ENCODE results near the gene CNTN3.

The CNTN3 gene

GRCh38 chr3:74614107-74614967 lies at the start of gene CNTN3:
Gene CNTN3, minus strand, starts transcription at chr3:74614659. Its CDS starts 93,547 bp downstream, at chr3:74521112.
- DNase-seq = no peak

- no peak for DNase-seq
These were observed 48.7 kb upstream of the CNTN3 start for GRCh38 chr3:74663178-74663577.

GRCh38 chr3:74661672-74662071 lies 47.2 kb upstream of the CNTN3 start:
- no peak for DNase-seq

DNA sequence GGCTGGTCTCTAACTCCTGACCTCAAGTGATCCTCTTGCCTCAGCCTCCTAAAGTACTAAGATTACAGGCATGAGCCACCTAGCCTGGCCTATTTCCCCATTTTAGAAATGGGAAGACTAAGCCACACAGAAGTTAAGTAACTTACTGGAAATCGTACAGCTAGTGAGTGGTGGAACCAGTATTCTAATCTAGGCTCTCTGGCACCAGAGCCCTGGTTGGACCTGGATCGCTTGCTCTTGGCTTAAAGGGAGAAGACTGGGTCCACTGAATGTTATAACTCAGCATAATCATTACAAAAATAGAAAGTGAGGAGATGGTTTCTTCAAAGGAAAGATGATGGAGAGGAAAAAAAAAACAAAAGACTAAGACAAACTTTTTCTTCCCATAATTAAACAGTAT lies 37.4 kb upstream of the CNTN3 start:
- DNase-seq = no peak

DNA sequence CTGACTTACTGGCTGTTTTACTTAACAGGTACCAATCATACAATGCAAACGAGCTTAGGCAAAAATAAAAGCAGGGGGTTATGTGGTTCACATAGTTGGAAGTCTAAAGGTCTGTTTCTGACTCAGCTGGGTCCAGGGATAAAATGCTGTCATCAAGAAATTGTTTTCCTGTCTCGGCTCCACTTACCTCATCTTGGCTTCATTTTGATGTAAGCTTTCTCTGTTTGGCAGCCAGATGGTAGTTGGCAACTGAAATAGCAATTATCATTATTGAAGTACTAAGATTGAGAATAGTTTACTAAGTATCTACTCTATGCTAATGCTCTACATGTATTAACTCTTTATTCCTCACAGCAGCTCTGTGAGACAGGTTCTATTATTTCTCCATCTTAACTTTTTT lies 36.8 kb upstream of the CNTN3 start:
- no peak for DNase-seq

- no peak for DNase-seq
These were observed 33.6 kb upstream of the CNTN3 start for GRCh38 chr3:74648107-74648506.

DNA sequence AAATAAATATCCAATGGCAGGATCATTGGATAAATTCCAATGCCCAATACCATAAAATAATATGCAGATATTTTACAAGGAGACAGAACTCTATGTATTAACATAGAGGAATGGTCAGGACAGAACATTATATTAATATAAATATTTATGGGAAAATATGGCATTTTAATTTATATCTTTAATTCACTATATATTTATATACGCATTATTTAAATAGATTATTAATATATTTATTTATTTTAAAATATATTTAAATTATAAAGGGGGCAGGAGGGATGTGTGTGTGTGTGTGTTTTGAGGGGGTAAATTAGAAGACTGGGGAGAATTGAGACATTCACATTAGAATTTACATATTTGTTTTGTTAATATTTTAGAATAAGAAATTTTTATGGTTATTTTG lies 31.6 kb upstream of the CNTN3 start:
- DNase-seq = no peak

DNA sequence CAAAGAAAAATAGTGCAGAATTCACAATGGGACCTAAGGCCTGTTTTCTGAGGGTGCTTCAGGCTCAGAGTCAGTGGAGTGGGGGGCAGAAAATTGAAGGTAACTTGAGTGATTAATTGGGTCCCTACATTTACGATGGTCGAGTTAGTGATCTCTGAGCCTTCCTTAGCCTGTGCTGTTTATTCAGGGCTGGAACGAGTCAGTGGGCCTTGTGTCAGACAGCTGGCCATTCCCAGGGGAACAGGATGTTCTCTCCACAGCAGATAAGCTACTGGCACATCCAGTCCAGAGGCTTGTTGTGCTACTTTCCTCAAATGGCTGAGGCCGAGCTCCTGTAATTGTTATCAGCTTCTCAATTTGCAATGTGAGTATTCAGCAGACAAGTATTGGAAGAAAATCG lies 29.2 kb upstream of the CNTN3 start:
- no peak for DNase-seq

GRCh38 chr3:74642876-74643275 lies 28.4 kb upstream of the CNTN3 start:
- no peak for DNase-seq

GRCh38 chr3:74640211-74640610 lies 25.8 kb upstream of the CNTN3 start:
- no peak for DNase-seq

DNA sequence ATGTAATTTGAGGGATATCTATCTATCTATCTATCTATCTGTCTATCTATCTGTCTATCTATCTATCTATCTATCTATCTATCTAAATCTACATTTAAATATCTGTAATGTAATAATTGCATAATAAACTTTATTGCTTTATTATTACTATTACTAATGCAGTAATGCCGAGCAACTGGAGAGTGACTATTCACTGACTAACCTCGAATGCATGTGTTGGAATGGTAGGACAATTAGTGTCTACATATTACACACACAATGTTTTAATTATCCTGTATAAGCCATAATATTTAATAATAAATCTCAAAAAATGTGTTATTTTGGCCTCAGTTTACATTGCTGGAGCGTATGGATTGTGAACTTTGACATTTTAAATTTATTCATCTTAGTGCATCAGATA lies 25.2 kb upstream of the CNTN3 start:
- no peak for DNase-seq

DNA sequence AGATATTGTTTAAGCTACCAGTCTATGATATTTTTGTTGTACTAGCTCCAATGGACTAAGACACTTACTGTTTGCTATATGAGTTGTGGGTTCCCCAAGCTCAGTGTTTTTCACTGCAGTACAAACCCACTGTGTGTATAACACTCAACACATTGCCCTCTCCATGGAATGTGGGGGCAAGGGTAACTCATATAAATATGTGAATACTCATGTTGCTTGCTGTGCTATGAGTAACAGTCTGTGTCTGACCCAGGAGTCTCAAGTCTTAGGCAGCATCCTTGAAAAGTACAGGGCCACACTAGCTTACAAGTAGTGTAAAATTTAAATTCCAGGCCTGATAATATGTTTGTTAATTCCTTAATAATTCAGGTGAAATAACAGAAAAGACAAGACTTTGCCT lies 22.5 kb upstream of the CNTN3 start:
- no peak for DNase-seq

DNA sequence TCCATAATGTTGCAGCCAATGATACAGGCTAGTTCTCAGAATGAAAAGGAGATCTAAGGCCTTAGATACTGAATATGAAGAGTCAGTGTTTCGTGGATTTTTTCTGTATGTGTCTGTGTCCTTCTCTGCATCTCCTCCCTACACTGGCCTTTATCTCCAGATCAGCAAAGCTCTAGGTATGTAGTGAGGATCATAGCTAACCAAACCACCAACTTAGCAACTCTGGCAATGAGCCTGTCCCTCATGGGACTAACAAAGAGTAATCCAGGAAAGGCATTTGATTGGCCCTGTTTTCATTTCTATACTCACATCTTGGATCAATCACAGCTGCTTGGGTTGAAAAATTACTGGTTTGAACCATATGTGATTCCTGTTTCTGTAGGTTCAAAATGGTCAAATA lies 18.6 kb upstream of the CNTN3 start:
- DNase-seq = no peak

- DNase-seq = no peak
These were observed 17.1 kb upstream of the CNTN3 start for GRCh38 chr3:74631351-74632140.

- DNase-seq = no peak
These were observed 16.1 kb upstream of the CNTN3 start for GRCh38 chr3:74630602-74631001.

GRCh38 chr3:74626011-74626410 lies 11.6 kb upstream of the CNTN3 start:
- no peak for DNase-seq

DNA sequence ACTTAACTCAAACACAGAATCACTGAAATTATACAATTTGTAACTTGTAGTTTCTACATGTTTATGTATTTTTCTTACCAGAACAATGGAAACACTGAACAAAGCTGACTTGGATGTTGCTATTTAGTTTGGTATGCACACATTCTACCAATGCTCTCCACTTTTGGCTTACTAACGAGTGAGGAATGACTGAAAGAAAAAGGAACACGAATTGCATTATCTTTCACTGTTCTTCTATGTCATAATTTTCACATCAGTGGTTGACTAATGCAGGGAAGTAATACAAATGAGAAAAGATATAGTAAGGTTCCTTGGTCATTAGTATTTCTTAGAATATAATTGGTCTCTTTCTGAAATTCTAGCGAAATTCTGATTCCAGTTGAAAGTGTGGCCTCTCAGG lies 9.8 kb upstream of the CNTN3 start:
- DNase-seq = no peak

- DNase-seq = no peak
These were observed 8.9 kb upstream of the CNTN3 start for GRCh38 chr3:74623261-74623836.

DNA sequence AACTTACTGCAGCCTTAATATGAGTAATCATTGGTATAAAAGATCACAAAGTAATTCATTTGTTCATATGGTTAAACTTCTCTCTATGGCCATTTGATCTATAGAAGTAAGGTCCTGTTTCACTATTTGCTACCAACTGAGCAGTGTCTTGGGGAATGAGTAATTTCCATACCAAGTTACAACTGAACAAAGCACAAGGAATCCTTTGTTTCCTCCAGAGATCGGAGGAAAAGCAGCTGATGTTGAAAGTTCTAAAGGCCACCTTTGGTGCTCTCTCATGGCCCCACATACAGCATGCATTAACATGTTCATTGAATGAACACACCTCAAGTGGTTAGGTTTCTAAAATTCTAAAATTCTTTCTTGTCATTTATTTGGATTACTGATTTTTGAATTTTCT lies 7.1 kb upstream of the CNTN3 start:
- no peak for DNase-seq

GRCh38 chr3:74617776-74618175 lies 3.3 kb upstream of the CNTN3 start:
- DNase-seq = no peak

DNA sequence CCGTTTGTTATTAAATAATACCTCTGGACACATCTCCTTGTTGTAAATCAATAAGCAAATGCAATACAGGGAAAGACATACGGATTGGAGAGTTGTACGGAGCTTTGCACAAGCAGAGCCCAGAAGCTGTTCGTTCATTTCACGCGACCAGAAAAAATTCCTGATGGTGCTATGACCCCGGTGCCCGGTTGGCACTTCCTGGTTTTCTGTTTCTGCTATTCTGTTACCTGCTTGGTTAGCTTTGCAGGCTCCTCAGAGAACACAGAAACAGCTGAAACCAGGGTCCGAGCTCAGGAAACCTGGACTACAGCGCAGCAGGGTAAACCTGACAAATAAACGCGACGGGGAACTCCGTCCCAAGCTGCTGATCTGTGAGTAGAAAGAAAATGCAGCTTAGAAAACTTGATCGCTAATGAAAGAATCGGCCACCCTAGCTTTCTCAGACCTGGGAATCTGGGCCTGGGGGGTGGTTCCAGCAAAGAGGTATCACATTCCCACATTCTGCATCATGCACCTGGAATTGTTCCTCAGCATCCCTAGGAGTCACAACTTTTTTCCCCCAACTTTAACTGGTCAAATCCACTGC lies 845 bp downstream of the CNTN3 start:
- no peak for DNase-seq

- DNase-seq = no peak
These were observed 1.4 kb downstream of the CNTN3 start for GRCh38 chr3:74613060-74613459.

GRCh38 chr3:74611206-74611605 lies 3.3 kb downstream of the CNTN3 start:
- no peak for DNase-seq

DNA sequence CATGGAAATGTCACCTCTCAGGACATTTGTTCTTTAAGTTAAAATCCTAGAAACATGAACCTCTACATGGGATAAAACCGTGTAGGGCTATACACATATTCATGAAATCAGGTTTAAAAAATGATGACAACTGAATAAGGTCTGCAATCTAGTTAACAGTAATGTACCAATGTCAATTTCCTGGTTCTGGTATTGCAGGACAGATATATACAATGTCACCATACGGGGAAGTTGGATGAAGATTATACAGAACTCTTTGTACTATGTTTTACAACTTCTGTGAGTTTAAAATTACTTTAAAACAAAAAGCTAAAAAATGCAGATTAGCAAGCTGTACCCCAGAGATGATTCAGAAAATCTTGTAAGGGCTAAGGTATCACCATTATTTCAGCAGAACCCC lies 6.7 kb downstream of the CNTN3 start:
- DNase-seq = no peak
